ENCODE results near the gene B4GALT2. TPM values are rescaled to one million over a fixed set of nuclear protein-coding genes. Genes with fewer than 3 reads are reported as not detected.

The B4GALT2 gene
- total RNA-seq, 4 donors from 2014 or later = 22.3 to 30.3 (median 24.7) TPM

- Histone ChIP-seq H3K27me3 (no peaks in the 10 kb centered on the region), H3K9me3 (no peaks in the 10 kb centered on the region), H3K4me1 (no peaks in the 10 kb centered on the region), H3K36me3 (no peaks in the 10 kb centered on the region), H3K4me3 (replicated peaks in 1 of 3) (no peak overlapping the region), H3K27ac (no peak overlapping the region)
- no peak for DNase-seq
- intact Hi-C loops (cut with DNase I) = no loop called here
- no peak for TF ChIP-seq POLR2A (IDR thresholded peaks at IDR 0.05)
- TF ChIP-seq CTCF (IDR thresholded peaks at IDR 0.05) = no peak
- 94% methylated on average over 18 to 19 of the region's 20 CpGs for WGBS, 2 donors
These were observed 37.3 kb downstream of the B4GALT2 start for GRCh38 chr1:44016041-44016889.

DNA sequence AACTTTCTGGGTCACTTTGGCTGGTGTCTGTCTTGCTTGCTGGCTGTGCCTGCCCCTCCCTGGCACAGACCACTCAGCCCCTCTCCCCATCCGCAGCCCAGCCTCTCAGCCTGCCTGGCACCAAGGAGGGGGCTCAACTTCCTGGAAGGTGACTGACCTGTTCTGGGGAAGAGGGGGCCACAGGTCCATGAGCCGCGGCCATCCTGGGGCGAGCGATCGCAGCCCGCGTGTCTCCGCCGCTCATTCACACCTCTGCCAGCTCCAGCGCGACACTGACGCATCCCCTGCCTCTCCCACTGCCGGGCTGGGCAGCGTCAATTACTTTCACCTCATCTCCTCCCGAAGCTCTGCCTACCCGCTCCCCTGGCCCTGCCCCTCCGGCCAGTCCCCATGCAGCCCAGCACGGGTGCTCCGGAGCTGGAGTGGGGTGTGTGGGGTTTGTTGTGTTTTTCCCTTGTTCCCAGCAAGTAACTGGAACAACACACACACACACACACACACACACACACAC lies 37.9 kb downstream of the B4GALT2 start:
- TF ChIP-seq CTCF (IDR thresholded peaks at IDR 0.05) (no peak), POLR2A (IDR thresholded peaks at IDR 0.05) (no peak)
- Histone ChIP-seq H3K9me3 (no peaks in the 10 kb centered on the region), H3K4me3 (replicated peaks in 1 of 3) (no peak overlapping the region), H3K27me3 (no peaks in the 10 kb centered on the region), H3K27ac (no peak overlapping the region), H3K4me1 (no peaks in the 10 kb centered on the region), H3K36me3 (no peaks in the 10 kb centered on the region)
- no peak for DNase-seq
- 89 to 93% methylated on average over 17 to 18 of the region's 20 CpGs for WGBS, 2 donors
- intact Hi-C loops (cut with DNase I) = no loop called here

DNA sequence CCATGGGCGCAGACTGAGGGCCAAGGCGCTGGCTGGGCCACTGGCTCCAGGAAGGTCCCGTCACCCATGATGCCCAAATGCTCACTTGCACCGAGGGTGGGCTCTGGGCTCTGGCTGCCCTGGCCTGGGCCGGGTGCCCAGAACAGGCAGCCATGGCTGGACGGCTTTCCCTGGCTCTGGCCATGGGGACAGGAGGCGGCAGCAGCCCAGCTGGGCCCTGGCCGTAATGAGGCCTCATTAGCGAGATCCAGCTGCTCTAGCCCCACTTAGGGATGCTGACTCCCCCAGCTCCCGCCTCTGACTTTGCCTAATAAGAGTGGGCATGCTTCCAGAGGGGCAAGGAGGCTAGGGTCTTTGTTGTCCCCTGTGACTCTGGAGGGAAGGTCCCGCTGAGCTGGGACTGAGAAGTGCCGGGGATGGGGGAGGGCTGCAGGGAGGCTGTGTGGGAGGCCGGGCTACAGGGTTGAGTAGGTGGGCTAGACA lies 40.5 kb downstream of the B4GALT2 start:
- no peaks in the 10 kb centered on the region for H3K36me3 ChIP-seq
- H3K9me3 ChIP-seq = no peaks in the 10 kb centered on the region
- no peak for DNase-seq
- 86 to 90% methylated on average over 6 to 13 of the region's 13 CpGs for WGBS, 2 donors
- H3K4me1 ChIP-seq = no peaks in the 10 kb centered on the region
- H3K27me3 ChIP-seq = no peaks in the 10 kb centered on the region
- TF ChIP-seq POLR2A (IDR thresholded peaks at IDR 0.05) (no peak), CTCF (IDR thresholded peaks at IDR 0.05) (no peak)
- no peak overlapping the region for H3K27ac ChIP-seq
- intact Hi-C loops (cut with DNase I) = no loop called here
- H3K4me3 ChIP-seq (replicated peaks in 1 of 3) = no peak overlapping the region

DNA sequence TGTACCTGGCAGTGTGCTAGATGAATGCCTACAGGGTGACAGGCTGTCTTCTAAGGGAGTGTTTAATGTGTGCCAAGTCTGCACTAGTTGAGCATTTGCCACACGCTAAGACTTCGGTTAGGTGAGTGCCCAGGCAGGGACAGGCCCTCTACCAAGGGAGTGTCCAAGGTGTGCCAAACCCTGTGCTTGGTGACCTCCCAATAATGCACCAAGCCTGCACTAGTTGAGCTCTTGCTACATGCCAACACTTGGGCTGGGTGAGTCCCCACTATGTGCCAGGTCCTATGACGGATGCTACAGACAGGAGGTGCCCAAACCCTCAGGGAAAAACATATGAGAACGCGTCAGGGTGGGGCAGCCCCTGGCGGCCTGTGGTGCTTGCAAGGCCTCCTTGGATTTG lies 41.5 kb downstream of the B4GALT2 start:
- WGBS, 2 donors = 50 to 92% methylated on average over 2 to 6 of the region's 6 CpGs
- Histone ChIP-seq H3K27me3 (no peaks in the 10 kb centered on the region), H3K36me3 (no peaks in the 10 kb centered on the region), H3K4me3 (replicated peaks in 1 of 3) (no peak overlapping the region), H3K4me1 (no peaks in the 10 kb centered on the region), H3K27ac (no peak overlapping the region), H3K9me3 (no peaks in the 10 kb centered on the region)
- no peak for DNase-seq
- TF ChIP-seq CTCF (IDR thresholded peaks at IDR 0.05) = no peak
- TF ChIP-seq POLR2A (IDR thresholded peaks at IDR 0.05) = no peak
- intact Hi-C loops (cut with DNase I) = no loop called here

- intact Hi-C loops (cut with DNase I) = no loop called here
- no peaks in the 10 kb centered on the region for H3K9me3 ChIP-seq
- DNase-seq = no peak
- WGBS, 2 donors = 82 to 97% methylated on average over 4 of the region's 8 CpGs
- no peak overlapping the region for H3K4me3 ChIP-seq (replicated peaks in 1 of 3)
- H3K36me3 ChIP-seq = no peaks in the 10 kb centered on the region
- TF ChIP-seq CTCF (IDR thresholded peaks at IDR 0.05) (no peak), POLR2A (IDR thresholded peaks at IDR 0.05) (no peak)
- no peak overlapping the region for H3K27ac ChIP-seq
- H3K4me1 ChIP-seq = no peaks in the 10 kb centered on the region
- no peaks in the 10 kb centered on the region for H3K27me3 ChIP-seq
These were observed 42.1 kb downstream of the B4GALT2 start for GRCh38 chr1:44021156-44021555.
